22Rv1 (cell line): Measurements from ENCODE around the gene WDFY1.

ENCODE experiments used
- ZFX ChIP-seq: fragments of 450-650 bp; IDR thresholded peaks from 2 replicates; pipeline ENCODE4 v1.6.1; 2017; ENCODE audit warnings: antibody characterized with exemption, borderline replicate concordance
- TF ChIP-seq, protein P1 (sequence below): fragments of 450-650 bp; IDR thresholded peaks from 2 replicates; pipeline ENCODE4 v1.5.1; 2017; ENCODE audit warnings: mild to moderate bottlenecking

DNA sequence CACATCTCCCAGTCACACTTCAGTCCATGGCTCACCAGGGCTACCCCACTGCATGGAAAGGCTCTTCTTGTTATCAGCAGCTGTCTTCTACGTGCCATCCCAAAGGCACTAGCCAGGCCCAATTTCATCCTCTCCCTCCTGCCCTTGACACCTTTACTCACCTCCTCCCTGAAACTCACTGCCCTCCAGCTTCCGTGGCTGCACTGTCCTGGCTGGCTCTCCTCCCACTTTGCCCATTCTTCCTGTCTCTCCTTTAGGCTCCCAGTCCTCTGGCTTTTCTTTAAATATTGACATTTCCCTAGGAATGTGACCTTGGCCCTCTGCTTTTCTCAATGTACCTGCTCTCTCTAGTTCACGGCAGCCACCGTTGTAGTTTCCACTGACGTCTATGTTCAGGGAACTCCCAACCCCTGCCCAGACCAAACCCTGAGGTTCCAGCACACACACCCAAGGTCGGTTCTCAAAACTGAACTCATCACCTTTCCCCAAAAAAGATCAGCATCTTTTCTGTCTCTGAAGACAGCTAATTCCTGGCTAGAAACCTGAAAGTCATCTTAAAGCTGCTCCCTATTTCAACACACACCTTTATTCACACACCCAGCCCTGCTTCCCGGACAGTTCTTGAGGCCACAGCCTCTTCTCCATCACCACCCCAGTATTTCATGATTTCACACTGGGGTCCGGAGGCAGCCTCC, 36.7 kb downstream of the WDFY1 start:
- TF ChIP-seq, protein P1, sequence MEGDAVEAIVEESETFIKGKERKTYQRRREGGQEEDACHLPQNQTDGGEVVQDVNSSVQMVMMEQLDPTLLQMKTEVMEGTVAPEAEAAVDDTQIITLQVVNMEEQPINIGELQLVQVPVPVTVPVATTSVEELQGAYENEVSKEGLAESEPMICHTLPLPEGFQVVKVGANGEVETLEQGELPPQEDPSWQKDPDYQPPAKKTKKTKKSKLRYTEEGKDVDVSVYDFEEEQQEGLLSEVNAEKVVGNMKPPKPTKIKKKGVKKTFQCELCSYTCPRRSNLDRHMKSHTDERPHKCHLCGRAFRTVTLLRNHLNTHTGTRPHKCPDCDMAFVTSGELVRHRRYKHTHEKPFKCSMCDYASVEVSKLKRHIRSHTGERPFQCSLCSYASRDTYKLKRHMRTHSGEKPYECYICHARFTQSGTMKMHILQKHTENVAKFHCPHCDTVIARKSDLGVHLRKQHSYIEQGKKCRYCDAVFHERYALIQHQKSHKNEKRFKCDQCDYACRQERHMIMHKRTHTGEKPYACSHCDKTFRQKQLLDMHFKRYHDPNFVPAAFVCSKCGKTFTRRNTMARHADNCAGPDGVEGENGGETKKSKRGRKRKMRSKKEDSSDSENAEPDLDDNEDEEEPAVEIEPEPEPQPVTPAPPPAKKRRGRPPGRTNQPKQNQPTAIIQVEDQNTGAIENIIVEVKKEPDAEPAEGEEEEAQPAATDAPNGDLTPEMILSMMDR: no peak
- TF ChIP-seq ZFX: no peak
